H1 (cell line): ENCODE results near the gene MRFAP1L1. TPM values are rescaled to one million over a fixed set of nuclear protein-coding genes. Genes with fewer than 3 reads are reported as not detected.
A peak's percentile ranks its signal among the peaks of the same experiment; 100 is the strongest.

Experiments
- BACH1 ChIP-seq: IDR thresholded peaks from 2 replicates; pipeline ENCODE4 v1.6.1; 2012; ENCODE audit warnings: low read length, improper control_type of control experiment
- CBX8 ChIP-seq: fragments of 300-800, 300-1000 bp; sonication (generic); IDR thresholded peaks from 2 replicates; pipeline ENCODE4 v1.7.1; 2016; ENCODE audit warnings: low read depth, low read length, borderline replicate concordance
- CEBPB ChIP-seq: IDR thresholded peaks from 2 replicates; pipeline ENCODE4 v1.6.1; 2012; ENCODE audit warnings: low read depth, low read length
- CREB1 ChIP-seq: IDR thresholded peaks from 2 replicates; pipeline ENCODE4 v1.6.1; 2012; ENCODE audit warnings: inconsistent platforms
- EGR1 ChIP-seq: IDR thresholded peaks from 2 replicates; pipeline ENCODE4 v1.6.1; 2011; ENCODE audit warnings: low read depth, low read length, borderline replicate concordance
- GTF2F1 ChIP-seq: IDR thresholded peaks from 2 replicates; pipeline ENCODE4 v1.6.1; 2012; ENCODE audit warnings: low read depth, low read length, improper control_type of control experiment, borderline replicate concordance
- HDAC2 ChIP-seq, 2 experiments: fragments of 300-600 bp in 1 of 2; sonication (generic) in 1 of 2; IDR thresholded peaks; 2 replicates each; pipeline ENCODE4 v1.6.1; 2011 to 2012; ENCODE audit warnings: low read depth in 2 of 2, low read length in 2 of 2, mild to moderate bottlenecking in 2 of 2, moderate library complexity in 2 of 2, borderline replicate concordance in 1 of 2, inconsistent platforms in 1 of 2
- JUN ChIP-seq: IDR thresholded peaks from 2 replicates; pipeline ENCODE4 v1.6.1; 2011; ENCODE audit warnings: low read depth, mild to moderate bottlenecking, improper control_type of control experiment, low read length
- JUND ChIP-seq: IDR thresholded peaks from 2 replicates; pipeline ENCODE4 v1.6.1; 2011; ENCODE audit warnings: mild to moderate bottlenecking, improper control_type of control experiment, low read length
- NANOG ChIP-seq: IDR thresholded peaks from 2 replicates; pipeline ENCODE4 v1.6.1; 2011; ENCODE audit warnings: low read length, low read depth, mild to moderate bottlenecking, inconsistent platforms; ENCODE audit not compliant: insufficient read depth, poor library complexity, severe bottlenecking
- PHF8 ChIP-seq: fragments of 200-600 bp; sonication (generic); conservative IDR thresholded peaks from 2 replicates; pipeline ENCODE4 v1.7.1; 2012; ENCODE audit warnings: low read depth, mild to moderate bottlenecking, inconsistent platforms, low read length, moderate library complexity
- RAD21 ChIP-seq, 2 experiments: IDR thresholded peaks in 1 of 2; conservative IDR thresholded peaks in 1 of 2; 2 replicates each; pipeline ENCODE4 v1.6.1; 2011; ENCODE audit warnings: low read depth in 2 of 2, low read length in 2 of 2, improper control_type of control experiment in 1 of 2, inconsistent platforms in 1 of 2, mild to moderate bottlenecking in 1 of 2, moderate library complexity in 1 of 2
- SAP30 ChIP-seq: fragments of 300-600 bp; sonication (generic); IDR thresholded peaks from 2 replicates; pipeline ENCODE4 v1.7.1; 2012; ENCODE audit warnings: low read length, moderate library complexity, mild to moderate bottlenecking, inconsistent platforms; ENCODE audit not compliant: insufficient read depth, insufficient replicate concordance
- SIRT6 ChIP-seq: IDR thresholded peaks from one replicate; pipeline ENCODE4 v1.7.1; 2012; ENCODE audit warnings: low read length, inconsistent platforms
- SP2 ChIP-seq: IDR thresholded peaks from 2 replicates; pipeline ENCODE4 v1.6.1; 2012; ENCODE audit warnings: mild to moderate bottlenecking, low read length, inconsistent platforms
- SRF ChIP-seq: IDR thresholded peaks from 2 replicates; pipeline ENCODE4 v1.6.1; 2011; ENCODE audit warnings: mild to moderate bottlenecking, low read depth, low read length, moderate library complexity
- SUZ12 ChIP-seq: fragments of 200-600 bp; sonication (generic); IDR thresholded peaks from 2 replicates; pipeline ENCODE4 v1.6.1; 2012; ENCODE audit warnings: mild to moderate bottlenecking, inconsistent platforms, low read length, moderate library complexity, mixed read lengths
- TAF7 ChIP-seq: optimal IDR thresholded peaks from 2 replicates; pipeline ENCODE3; 2011; ENCODE audit warnings: low read depth, mild to moderate bottlenecking, inconsistent platforms, low read length, moderate library complexity, borderline replicate concordance
- TCF12 ChIP-seq: IDR thresholded peaks from 2 replicates; pipeline ENCODE4 v1.6.1; 2011; ENCODE audit warnings: low read depth, mild to moderate bottlenecking, low read length
- USF2 ChIP-seq: IDR thresholded peaks from 2 replicates; pipeline ENCODE4 v1.6.1; 2011; ENCODE audit warnings: low read length, improper control_type of control experiment
- polyA plus RNA-seq, 7 experiments: library from polyadenylated mRNA; depleted of rRNA in 3 of 7; stranded (reverse) in 5 of 7; unstranded in 2 of 7; fragments of >200 nt in 5 of 7; fragments of 200-250 nt in 2 of 7; gene quantifications; 1 replicate in 5 of 7; 2 replicates in 1 of 7; 4 replicates in 1 of 7; pipeline versions ENCODE4 v1.2.1 to v1.2.3, GENCODE V29; 2011 to 2013; ENCODE audit warnings: missing spikeins in 2 of 7, mixed read lengths in 2 of 7
- total RNA-seq: library from RNA; stranded (reverse); fragmentation: NEBNext Ultra II Directional; extraction: Animal tissue kit (Norgen Biotek cat#: 25700); gene quantifications from 2 replicates; pipeline ENCODE4 v1.2.1, GENCODE V29; 2021
- TF ChIP-seq, protein P1 (sequence below): IDR thresholded peaks from 2 replicates; pipeline ENCODE4 v1.6.1; 2012; ENCODE audit warnings: low read length, inconsistent platforms

Gene MRFAP1L1
- total and polyA plus RNA-seq, 2 of the 8 experiments (the other 6 are each of a cell fraction or from before 2014, with no cell fraction given): 26.8 to 54.3 TPM

GRCh38 chr4:6709230-6710114 is at the start of gene MRFAP1L1 (continued):
- TF ChIP-seq JUND (0 out of 2 replicates have a peak, but pooled peaks have one; percentile 31), USF2 (no peak), CEBPB (no peak), SRF (no peak), HDAC2 (IDR thresholded peaks at IDR 0.05; ENCODE audit: borderline replicate concordance in 1 of 2, low read depth in 2 of 2, low read length in 2 of 2) (0 out of 4 replicates have a peak, but pooled peaks of 1 of the 2 experiments have one; percentile 78), BACH1 (no peak), TAF7 (peak; percentile 72), JUN (no peak), EGR1 (no peak), SUZ12 (no peak), RAD21 (IDR thresholded peaks at IDR 0.05 in 1 of 2, conservative IDR thresholded peaks at IDR 0.05 in 1 of 2; ENCODE audit: low read depth in 2 of 2, low read length in 2 of 2) (no peak), SAP30 (peak; percentile 34), CBX8 (no peak), CREB1 (no peak; the same call in 1 of the 2 replicates), GTF2F1 (no peak), PHF8 (peak; percentile 78), NANOG (no peak), SIRT6 (no peak), TCF12 (no peak), SP2 (no peak)
- TF ChIP-seq, protein P1, sequence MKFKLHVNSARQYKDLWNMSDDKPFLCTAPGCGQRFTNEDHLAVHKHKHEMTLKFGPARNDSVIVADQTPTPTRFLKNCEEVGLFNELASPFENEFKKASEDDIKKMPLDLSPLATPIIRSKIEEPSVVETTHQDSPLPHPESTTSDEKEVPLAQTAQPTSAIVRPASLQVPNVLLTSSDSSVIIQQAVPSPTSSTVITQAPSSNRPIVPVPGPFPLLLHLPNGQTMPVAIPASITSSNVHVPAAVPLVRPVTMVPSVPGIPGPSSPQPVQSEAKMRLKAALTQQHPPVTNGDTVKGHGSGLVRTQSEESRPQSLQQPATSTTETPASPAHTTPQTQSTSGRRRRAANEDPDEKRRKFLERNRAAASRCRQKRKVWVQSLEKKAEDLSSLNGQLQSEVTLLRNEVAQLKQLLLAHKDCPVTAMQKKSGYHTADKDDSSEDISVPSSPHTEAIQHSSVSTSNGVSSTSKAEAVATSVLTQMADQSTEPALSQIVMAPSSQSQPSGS: no peak
